Hippocampal formation (tissue), 2 donors: ENCODE data around the gene ABCA5.
"Not testable (repeated sequence)": the region's sequence is repeated elsewhere in the genome, so short reads cannot be mapped to it uniquely, and the experiment has no call there.

Source experiments
- DNase-seq, 2 donors: peaks; one replicate each; lab custom pipeline; 2025; lab: John Stamatoyannopoulos, UW

Gene ABCA5

DNA sequence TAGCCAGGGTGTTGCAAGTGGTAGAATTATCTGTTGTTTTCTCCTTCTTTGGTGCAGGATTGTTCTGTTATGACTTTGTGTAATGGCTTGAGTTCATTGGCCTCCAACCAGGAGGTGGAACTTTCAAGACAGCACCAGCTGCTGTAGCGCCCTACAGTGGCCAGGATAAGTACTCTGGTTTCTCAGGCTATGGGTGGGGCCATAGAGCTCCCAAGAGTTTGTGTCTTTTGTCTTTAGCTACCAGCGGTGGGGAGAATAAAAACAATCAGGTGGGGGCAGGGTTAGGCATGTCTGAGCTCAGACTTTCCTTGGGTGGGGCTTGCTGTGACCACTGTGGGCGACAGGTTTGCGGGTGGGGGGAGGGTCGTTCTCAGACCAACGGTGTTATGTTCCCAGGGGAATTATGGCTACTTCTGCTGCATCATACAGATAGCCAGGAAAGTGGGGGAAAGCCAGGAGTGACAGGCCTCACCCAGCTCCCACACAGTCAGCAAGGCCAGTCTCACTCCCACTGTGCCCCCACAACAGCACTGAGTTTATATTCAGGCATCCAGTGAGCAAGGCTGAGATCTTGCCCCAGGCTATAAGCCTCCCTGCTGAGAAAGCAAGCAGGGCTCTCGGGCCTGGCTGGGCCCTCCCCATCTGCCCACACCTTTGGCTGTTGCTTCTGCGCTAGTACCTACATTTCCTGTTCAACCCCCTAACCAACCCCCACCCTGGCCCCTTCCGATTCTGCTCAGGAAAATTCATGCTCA is 113.7 kb downstream of the ABCA5 start:
- no peak for DNase-seq

- DNase-seq = no peak
Observed at GRCh38 chr17:69208640-69209039, 118.3 kb downstream of the ABCA5 start.

DNA sequence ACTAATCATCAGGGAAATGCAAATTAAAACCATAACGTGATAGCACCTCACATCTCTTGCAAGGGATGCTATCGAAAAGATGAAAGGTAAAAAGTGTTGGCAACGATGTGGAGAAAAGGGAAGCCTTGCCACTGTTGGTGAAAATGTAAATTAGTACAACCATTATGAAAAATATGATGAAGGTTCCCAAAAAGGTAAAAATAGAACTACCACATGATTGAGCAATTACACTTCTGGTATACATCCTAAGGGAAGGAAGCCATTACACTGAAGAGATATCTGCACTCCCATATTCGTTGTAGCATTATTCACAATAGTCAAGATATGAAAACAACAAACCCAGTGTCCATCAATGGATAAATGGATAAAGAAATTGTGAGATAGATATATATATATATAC is 119.8 kb downstream of the ABCA5 start:
- DNase-seq = no peak

DNA sequence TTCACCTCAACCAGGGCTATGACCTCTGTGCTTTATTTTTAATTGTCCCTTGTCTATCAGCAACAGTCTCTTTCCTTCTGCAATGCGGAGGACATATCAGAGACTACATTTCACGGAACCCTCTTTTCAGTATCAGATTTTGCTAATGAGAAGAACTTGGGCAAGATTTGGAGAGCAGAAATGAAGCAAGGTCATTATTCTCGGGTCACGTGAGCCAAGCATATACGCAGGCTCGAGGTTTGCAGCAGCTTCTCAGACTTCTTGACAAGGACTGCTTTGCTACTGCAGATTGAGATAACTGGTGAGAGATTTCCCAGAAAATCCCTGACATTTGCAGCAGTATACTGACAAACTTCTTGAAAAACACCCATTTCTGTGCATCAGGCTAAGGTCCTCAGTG is 128.7 kb downstream of the ABCA5 start:
- DNase-seq = no peak

- DNase-seq = not testable (repeated sequence)
Observed at GRCh38 chr17:69196105-69196653, 130.8 kb downstream of the ABCA5 start.
